Loucy (cell line): ENCODE results near the gene UBAC2.

Experiments
- EZH2phosphoT487 ChIP-seq: fragments of 200-600 bp; IDR thresholded peaks from 2 replicates; pipeline ENCODE4 v1.6.1; 2018; ENCODE audit warnings: antibody characterized with exemption, mild to moderate bottlenecking, moderate library complexity, borderline replicate concordance
- TF ChIP-seq, protein P1 (sequence below): fragments of 200-600 bp; sonication (generic); conservative IDR thresholded peaks from 2 replicates; pipeline ENCODE4 v1.5.1; 2014; ENCODE audit warnings: mild to moderate bottlenecking, antibody characterized with exemption, low read length

GRCh38 chr13:99301913-99302636, 101.4 kb downstream of the UBAC2 start:
- TF ChIP-seq EZH2phosphoT487: no peak
- TF ChIP-seq, protein P1, sequence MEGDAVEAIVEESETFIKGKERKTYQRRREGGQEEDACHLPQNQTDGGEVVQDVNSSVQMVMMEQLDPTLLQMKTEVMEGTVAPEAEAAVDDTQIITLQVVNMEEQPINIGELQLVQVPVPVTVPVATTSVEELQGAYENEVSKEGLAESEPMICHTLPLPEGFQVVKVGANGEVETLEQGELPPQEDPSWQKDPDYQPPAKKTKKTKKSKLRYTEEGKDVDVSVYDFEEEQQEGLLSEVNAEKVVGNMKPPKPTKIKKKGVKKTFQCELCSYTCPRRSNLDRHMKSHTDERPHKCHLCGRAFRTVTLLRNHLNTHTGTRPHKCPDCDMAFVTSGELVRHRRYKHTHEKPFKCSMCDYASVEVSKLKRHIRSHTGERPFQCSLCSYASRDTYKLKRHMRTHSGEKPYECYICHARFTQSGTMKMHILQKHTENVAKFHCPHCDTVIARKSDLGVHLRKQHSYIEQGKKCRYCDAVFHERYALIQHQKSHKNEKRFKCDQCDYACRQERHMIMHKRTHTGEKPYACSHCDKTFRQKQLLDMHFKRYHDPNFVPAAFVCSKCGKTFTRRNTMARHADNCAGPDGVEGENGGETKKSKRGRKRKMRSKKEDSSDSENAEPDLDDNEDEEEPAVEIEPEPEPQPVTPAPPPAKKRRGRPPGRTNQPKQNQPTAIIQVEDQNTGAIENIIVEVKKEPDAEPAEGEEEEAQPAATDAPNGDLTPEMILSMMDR: no peak
